IMR-90 (cell line): Measurements from ENCODE around the gene MEF2C. TPM values are rescaled to one million over a fixed set of nuclear protein-coding genes. Genes with fewer than 3 reads are reported as not detected.

Source experiments
- ATAC-seq: fragments of 200-7000 bp; cut with Tn5 transposase; 2 replicates; pipeline ENCODE4 v1.9.1; 2020; ENCODE audit warnings: low read depth, mild to moderate bottlenecking, moderate library complexity
- Bru-seq: library from RNA; stranded (reverse); fragments of 400-500 nt; gene quantifications from one replicate; lab custom pipeline; 2021; lab: Mats Ljungman, UMichigan
- BruChase-seq, 2 experiments: library from RNA; stranded (reverse); fragments of 400-500 nt; gene quantifications; one replicate each; lab custom pipeline; 2021; lab: Mats Ljungman, UMichigan
- BruUV-seq: library from RNA; stranded (reverse); fragments of 400-500 nt; replicated peaks from 2 replicates; lab custom pipeline; 2021; lab: Mats Ljungman, UMichigan
- CTCF ChIA-PET: fragments of 300-600 bp; formaldehyde crosslinking; extraction: SDS; loops from one replicate; lab custom pipeline; 2021; ENCODE audit warnings: antibody characterized with exemption; lab: Yijun Ruan, JAX
- POLR2A ChIA-PET: fragments of 300-600 bp; sonication (Branson Sonifier 250); formaldehyde crosslinking; loops from one replicate; lab custom pipeline; 2022; ENCODE audit warnings: antibody characterized with exemption; ENCODE audit not compliant: unreplicated experiment; lab: Charles Lee
- DNase-seq: peaks from one replicate; pipeline ENCODE4 v3.0.0; 2013
- H2AFZ ChIP-seq: replicated peaks from 2 replicates; pipeline ENCODE3; 2013; ENCODE audit warnings: low read length, mild to moderate bottlenecking; ENCODE audit not compliant: poor library complexity
- H2AK5ac ChIP-seq: 2 replicates; pipeline ENCODE4 v1.6.1; 2013; ENCODE audit warnings: low read depth, low read length, inconsistent platforms
- H2AK9ac ChIP-seq: replicated peaks from 2 replicates; pipeline ENCODE3; 2013; ENCODE audit warnings: mild to moderate bottlenecking, low read depth, low read length, moderate library complexity; ENCODE audit not compliant: poor library complexity
- H2BK120ac ChIP-seq: 2 replicates; pipeline ENCODE4 v1.6.1; 2013; ENCODE audit warnings: low read depth, low read length, inconsistent platforms
- H2BK15ac ChIP-seq: 3 replicates; pipeline ENCODE4 v1.6.1; 2013; ENCODE audit warnings: low read depth, low read length, inconsistent platforms
- H2BK20ac ChIP-seq: 2 replicates; pipeline ENCODE4 v1.6.1; 2013; ENCODE audit warnings: low read depth, mild to moderate bottlenecking, inconsistent platforms, low read length, moderate library complexity
- H2BK5ac ChIP-seq: 2 replicates; pipeline ENCODE4 v1.6.1; 2013; ENCODE audit warnings: mild to moderate bottlenecking, low read depth, low read length, inconsistent platforms; ENCODE audit not compliant: poor library complexity, severe bottlenecking
- H3K14ac ChIP-seq: replicated peaks from 2 replicates; pipeline ENCODE4 v1.6.1; 2013; ENCODE audit warnings: low read depth, low read length, inconsistent platforms
- H3K18ac ChIP-seq: 2 replicates; pipeline ENCODE4 v1.6.1; 2013; ENCODE audit warnings: low read depth, low read length, control low read depth
- H3K23ac ChIP-seq: 2 replicates; pipeline ENCODE4 v1.6.1; 2013; ENCODE audit warnings: low read depth, low read length, inconsistent platforms
- H3K27ac ChIP-seq: 2 replicates; pipeline ENCODE4 v1.5.1; 2013; ENCODE audit warnings: mild to moderate bottlenecking, control low read depth, low read length; ENCODE audit not compliant: insufficient read depth
- H3K27me3 ChIP-seq: 2 replicates; pipeline ENCODE4 v1.6.1; 2013; ENCODE audit warnings: low read length; ENCODE audit not compliant: control insufficient read depth, insufficient read depth
- H3K36me3 ChIP-seq: 2 replicates; pipeline ENCODE4 v1.6.1; 2013; ENCODE audit warnings: low read length, mixed read lengths; ENCODE audit not compliant: control insufficient read depth, insufficient read depth
- H3K4ac ChIP-seq: 2 replicates; pipeline ENCODE4 v1.6.1; 2013; ENCODE audit warnings: low read depth, low read length, inconsistent platforms
- H3K4me1 ChIP-seq: 2 replicates; pipeline ENCODE4 v1.6.1; 2013; ENCODE audit warnings: low read length, mixed read lengths; ENCODE audit not compliant: control insufficient read depth, insufficient read depth
- H3K4me2 ChIP-seq: 2 replicates; pipeline ENCODE4 v1.6.1; 2013; ENCODE audit warnings: low read depth, mild to moderate bottlenecking, control low read depth, low read length, moderate library complexity
- H3K4me3 ChIP-seq: 2 replicates; pipeline ENCODE4 v1.5.1; 2013; ENCODE audit warnings: low read depth, mild to moderate bottlenecking, control low read depth, low read length, moderate library complexity; ENCODE audit not compliant: insufficient read depth
- H3K56ac ChIP-seq: 2 replicates; pipeline ENCODE4 v1.6.1; 2013; ENCODE audit warnings: low read length, inconsistent platforms; ENCODE audit not compliant: insufficient read depth; ENCODE audit errors: extremely low read depth
- H3K79me1 ChIP-seq, 2 experiments: 2 replicates each; pipeline ENCODE4 v1.6.1; 2013; ENCODE audit warnings: low read length in 2 of 2, inconsistent platforms in 1 of 2, low read depth in 1 of 2
- H3K9ac ChIP-seq: 2 replicates; pipeline ENCODE4 v1.6.1; 2013; ENCODE audit warnings: low read depth, low read length, control low read depth
- H3K9me1 ChIP-seq: 2 replicates; pipeline ENCODE4 v1.6.1; 2013; ENCODE audit warnings: low read length, inconsistent platforms; ENCODE audit not compliant: insufficient read depth
- H3K9me3 ChIP-seq: 2 replicates; pipeline ENCODE4 v1.6.1; 2013; ENCODE audit warnings: low read length; ENCODE audit not compliant: control insufficient read depth, insufficient read depth
- H4K20me1 ChIP-seq: 2 replicates; pipeline ENCODE4 v1.6.1; 2013; ENCODE audit warnings: low read length, inconsistent platforms; ENCODE audit not compliant: insufficient read depth
- H4K5ac ChIP-seq: 2 replicates; pipeline ENCODE4 v1.6.1; 2013; ENCODE audit warnings: mild to moderate bottlenecking, low read depth, low read length, control low read depth
- H4K8ac ChIP-seq, 2 experiments: 2 replicates each; pipeline ENCODE4 v1.6.1; 2013; ENCODE audit warnings: low read depth in 2 of 2, low read length in 2 of 2, control low read depth in 1 of 2, inconsistent platforms in 1 of 2
- H4K91ac ChIP-seq: 2 replicates; pipeline ENCODE4 v1.6.1; 2013; ENCODE audit warnings: low read depth, low read length, inconsistent platforms; ENCODE audit not compliant: insufficient read depth
- CEBPB ChIP-seq: IDR thresholded peaks from 2 replicates; pipeline ENCODE4 v1.6.1; 2012; ENCODE audit warnings: low read depth, low read length, improper control_type of control experiment
- CHD1 ChIP-seq: IDR thresholded peaks from 2 replicates; pipeline ENCODE4 v1.6.1; 2012; ENCODE audit warnings: low read depth, low read length, improper control_type of control experiment
- ELK1 ChIP-seq: fragments of 150-350 bp; IDR thresholded peaks from 2 replicates; pipeline ENCODE4 v1.6.1; 2016; ENCODE audit warnings: low read depth, mild to moderate bottlenecking, low read length, moderate library complexity, borderline replicate concordance
- FOS ChIP-seq: fragments of 150-350 bp; IDR thresholded peaks from 2 replicates; pipeline ENCODE4 v1.6.1; 2016; ENCODE audit warnings: low read depth, low read length
- MAFK ChIP-seq: IDR thresholded peaks from 2 replicates; pipeline ENCODE4 v1.6.1; 2012; ENCODE audit warnings: low read depth, low read length, improper control_type of control experiment
- MXI1 ChIP-seq: IDR thresholded peaks from 2 replicates; pipeline ENCODE4 v1.6.1; 2012; ENCODE audit warnings: low read depth, mild to moderate bottlenecking, low read length, moderate library complexity, borderline replicate concordance
- RAD21 ChIP-seq: IDR thresholded peaks from 2 replicates; pipeline ENCODE4 v1.6.1; 2012; ENCODE audit warnings: low read length, improper control_type of control experiment
- RCOR1 ChIP-seq: IDR thresholded peaks from 2 replicates; pipeline ENCODE4 v1.6.1; 2012; ENCODE audit warnings: mild to moderate bottlenecking, low read length, improper control_type of control experiment; ENCODE audit not compliant: insufficient replicate concordance
- RFX5 ChIP-seq: IDR thresholded peaks from 2 replicates; pipeline ENCODE4 v1.8.0; 2012; ENCODE audit warnings: low read depth, mild to moderate bottlenecking, low read length, moderate library complexity
- WGBS, 2 experiments: methylation state at CpG; one replicate each; pipeline versions ENCODE4 v1.1.5 to v1.1.7; 2013; ENCODE audit warnings: missing lambda C conversion rate in 2 of 2; ENCODE audit not compliant: insufficient read length in 1 of 2; ENCODE audit errors: extremely low coverage in 2 of 2; 5-methylcytosine and 5-hydroxymethylcytosine counted together
- dilution Hi-C: fragments of 300-500 bp; cut with HindIII; formaldehyde crosslinking; loops from one replicate; pipeline ENCODE4 v1.14.3; 2018; ENCODE audit warnings: low sequenced_read_pairs; ENCODE audit not compliant: unreplicated experiment
- in situ Hi-C: fragments of 300-500 bp; cut with MboI; formaldehyde crosslinking; loops from 3 replicates; pipeline ENCODE4 v1.14.3; 2019; ENCODE audit warnings: low sequenced_read_pairs, inconsistent platforms, mixed read lengths
- intact Hi-C: fragments of 100-400 bp; cut with micrococcal nuclease; formaldehyde crosslinking; loops from 2 replicates; pipeline ENCODE4 v1.10.0; 2022
- long read RNA-seq: library from polyadenylated mRNA; unstranded; transcript quantifications from one replicate; pipeline ENCODE4 v2.0.0, GENCODE V29; 2021; ENCODE audit not compliant: unreplicated experiment
- polyA plus RNA-seq, 3 experiments: library from polyadenylated mRNA; depleted of rRNA; stranded (reverse); fragments of >200 nt; gene quantifications; 2 replicates each; pipeline ENCODE4 v1.2.3, GENCODE V29; 2012; ENCODE audit warnings: low replicate concordance in 1 of 3
- total RNA-seq: library from RNA; depleted of rRNA; stranded (reverse); fragments of >200 nt; gene quantifications from 2 replicates; pipeline ENCODE4 v1.2.3, GENCODE V29; 2012; rRNA removed
- TF ChIP-seq, protein P1 (sequence below): conservative IDR thresholded peaks from 2 replicates; pipeline ENCODE4 v1.5.1; 2012; ENCODE audit warnings: mild to moderate bottlenecking, low read depth, low read length, improper control_type of control experiment

Gene MEF2C
- total RNA-seq, result 6.8 and 9.4 TPM in 2 replicates
- 1.4 and 1.5 TPM in 2 replicates for polyA plus RNA-seq (2012; rRNA removed)
- 0.88 and 0.95 TPM in 2 replicates for polyA plus RNA-seq (2012; cell fraction: cytosol; rRNA removed)
- 0.86 and 1.2 TPM in 2 replicates for polyA plus RNA-seq (2012; cell fraction: nucleus; rRNA removed; ENCODE audit: low replicate concordance)
- Bru-seq, nascent RNA, result percentile 42 among the genes with signal in this experiment
- percentile 30 among the genes with signal in this experiment for BruChase-seq, experiment 1, labeled RNA remaining after a 6-hour chase
- percentile 33 among the genes with signal in this experiment for BruChase-seq, experiment 2, labeled RNA remaining after a 2-hour chase
- long read RNA-seq, partial matches to known transcripts, result 0 of 2 reads
- long read RNA-seq, other reads (novel, unspliced or antisense), result 2 of 2 reads

GRCh38 chr5:88883059-88883835, at the start of gene MEF2C:
Gene MEF2C (minus strand): TSS chr5:88883184. CDS start chr5:88823788, 59,396 bp downstream.
- peak within 1 kb of the TSS; percentile 78 for H3K14ac ChIP-seq
- no peaks in the 10 kb centered on the region for H3K27me3 ChIP-seq
- H3K23ac ChIP-seq, result peak within 1 kb of the TSS; percentile 88
- no peaks in the 10 kb centered on the region for H3K9me3 ChIP-seq
- H2AK5ac ChIP-seq, result 0 out of 2 replicates have a peak within 1 kb of the TSS, but pooled peaks have one; percentile 4
- peak within 1 kb of the TSS; percentile 61 for H3K4me3 ChIP-seq
- peak within 1 kb of the TSS; percentile 84 for H3K4ac ChIP-seq
- dilution Hi-C loops (no loop called here), in situ Hi-C loops (loop anchor here (10.0 kb wide), 1 partner anchor 62 kb away; no protein-coding TSS in a partner anchor), intact Hi-C loops (loop anchor here (1.0 to 10.0 kb wide), 5 partner anchors 59 to 1384 kb away; no protein-coding TSS in a partner anchor)
- peak within 1 kb of the TSS; percentile 48 for H3K18ac ChIP-seq
- peak within 1 kb of the TSS; percentile 90 for H2AFZ ChIP-seq
- H4K5ac ChIP-seq, result peak within 1 kb of the TSS; percentile 40
- peak within 1 kb of the TSS; percentile 79 for H3K27ac ChIP-seq
- peak within 1 kb of the TSS; percentile 81 for H3K9ac ChIP-seq
- CTCF ChIA-PET, result interaction anchor here (0.5 to 1.2 kb wide), 5 partner anchors 46 to 669 kb away, joined by 3 read pairs; no protein-coding TSS in a partner anchor
- H2BK20ac ChIP-seq, result peak within 1 kb of the TSS; percentile 54; the same call in 1 of the 2 replicates
- peak; percentile 79 for ATAC-seq
- peak within 1 kb of the TSS; percentile 55 for H4K91ac ChIP-seq
- peak within 1 kb of the TSS; percentile 86 for H3K56ac ChIP-seq
- BruUV-seq, result no TSS peak
- no peaks in the 10 kb centered on the region for H3K36me3 ChIP-seq
- H2BK15ac ChIP-seq, result peak within 1 kb of the TSS; percentile 51; the same call in 1 of the 3 replicates
- H3K79me1 ChIP-seq, result 0 out of 4 replicates have a peak, but pooled peaks cover 0 to 17% of the 10 kb centered on the region in 2 experiments
- 0 out of 2 replicates have a peak, but pooled peaks cover 3% of the 10 kb centered on the region for H3K4me1 ChIP-seq
- H2BK120ac ChIP-seq, result peak within 1 kb of the TSS; percentile 90
- peak within 1 kb of the TSS; percentile 75 for H2AK9ac ChIP-seq
- peak within 1 kb of the TSS; percentile 99 for H3K4me2 ChIP-seq
- H3K9me1 ChIP-seq, result no peaks in the 10 kb centered on the region
- WGBS, 2 experiments, result 0% methylated on average over 17 of the region's 52 CpGs; no CpG with 5 or more reads in 1 of the 2 experiments
- H2BK5ac ChIP-seq, result peak within 1 kb of the TSS; percentile 67
- POLR2A ChIA-PET, result interaction anchor here (0.5 kb wide), 1 partner anchor 774 kb away, joined by 9 read pairs; no protein-coding TSS in a partner anchor
- H4K8ac ChIP-seq, result peak within 1 kb of the TSS; percentile 39 to 73
- peak; percentile 81 for DNase-seq
- no peaks in the 10 kb centered on the region for H4K20me1 ChIP-seq
- TF ChIP-seq CEBPB (peak; percentile 45; the same call in 1 of the 2 replicates), MAFK (no peak), FOS (no peak), CHD1 (0 out of 2 replicates have a peak, but pooled peaks have one; percentile 52), RCOR1 (no peak), RFX5 (no peak), RAD21 (peak; percentile 21), ELK1 (no peak), MXI1 (peak; percentile 42; the same call in 1 of the 2 replicates)
- TF ChIP-seq, protein P1, sequence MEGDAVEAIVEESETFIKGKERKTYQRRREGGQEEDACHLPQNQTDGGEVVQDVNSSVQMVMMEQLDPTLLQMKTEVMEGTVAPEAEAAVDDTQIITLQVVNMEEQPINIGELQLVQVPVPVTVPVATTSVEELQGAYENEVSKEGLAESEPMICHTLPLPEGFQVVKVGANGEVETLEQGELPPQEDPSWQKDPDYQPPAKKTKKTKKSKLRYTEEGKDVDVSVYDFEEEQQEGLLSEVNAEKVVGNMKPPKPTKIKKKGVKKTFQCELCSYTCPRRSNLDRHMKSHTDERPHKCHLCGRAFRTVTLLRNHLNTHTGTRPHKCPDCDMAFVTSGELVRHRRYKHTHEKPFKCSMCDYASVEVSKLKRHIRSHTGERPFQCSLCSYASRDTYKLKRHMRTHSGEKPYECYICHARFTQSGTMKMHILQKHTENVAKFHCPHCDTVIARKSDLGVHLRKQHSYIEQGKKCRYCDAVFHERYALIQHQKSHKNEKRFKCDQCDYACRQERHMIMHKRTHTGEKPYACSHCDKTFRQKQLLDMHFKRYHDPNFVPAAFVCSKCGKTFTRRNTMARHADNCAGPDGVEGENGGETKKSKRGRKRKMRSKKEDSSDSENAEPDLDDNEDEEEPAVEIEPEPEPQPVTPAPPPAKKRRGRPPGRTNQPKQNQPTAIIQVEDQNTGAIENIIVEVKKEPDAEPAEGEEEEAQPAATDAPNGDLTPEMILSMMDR, result no peak
